ENCODE measurements around the gene RBM15B. TPM values are rescaled to one million over a fixed set of nuclear protein-coding genes. Genes with fewer than 3 reads are reported as not detected.
"Not testable (repeated sequence)": the region's sequence is repeated elsewhere in the genome, so short reads cannot be mapped to it uniquely, and the experiment has no call there.

RBM15B gene
- total RNA-seq, 1 donor from 2014 or later = 11.8 TPM

DNA sequence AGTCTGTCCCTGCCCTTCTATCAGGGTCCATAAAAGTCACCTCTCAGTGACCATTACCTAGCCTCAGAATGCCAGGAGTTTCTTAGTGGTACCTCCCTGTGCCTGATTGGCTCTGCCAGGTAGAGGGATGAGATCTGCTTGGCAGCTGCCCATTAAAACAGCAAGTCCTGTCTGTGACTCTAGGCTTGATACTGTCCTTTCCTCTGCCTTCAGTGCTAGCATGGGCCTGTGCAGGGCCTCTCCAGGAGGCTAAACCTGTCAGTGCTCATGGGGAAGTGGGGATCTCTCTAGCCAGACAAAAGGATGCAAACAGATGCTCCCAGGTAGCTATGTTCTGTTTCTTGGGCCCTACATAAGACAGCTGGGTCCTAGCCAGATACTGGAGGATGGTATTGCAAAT is 15.9 kb upstream of the RBM15B start:
- intact Hi-C loops (cut with DNase I) = no loop called here
- ATAC-seq = no peak
- no peak for DNase-seq (ENCODE audit: missing footprints)

DNA sequence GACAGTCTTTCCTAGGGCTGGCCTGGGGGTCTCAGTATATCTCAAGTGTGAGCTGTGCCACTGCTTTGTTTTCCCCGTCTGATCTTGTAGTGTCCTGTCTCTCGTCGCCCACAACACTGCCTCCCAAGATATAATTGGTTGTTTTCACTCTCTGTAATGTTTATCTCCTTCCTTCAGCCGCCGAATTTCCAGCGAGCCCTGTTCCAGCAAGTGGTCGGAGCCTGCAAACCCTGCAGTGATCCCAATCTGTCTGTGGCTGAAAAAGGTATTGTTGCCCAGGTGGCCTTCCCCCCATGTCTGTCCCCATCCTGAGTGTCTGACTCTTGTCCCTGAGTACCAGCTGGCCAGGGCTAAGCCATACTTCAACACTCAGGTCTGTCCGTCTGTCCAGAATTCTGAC is 15.5 kb upstream of the RBM15B start:
- DNase-seq (ENCODE audit: missing footprints) = no peak
- intact Hi-C loops (cut with DNase I) = no loop called here
- no peak for ATAC-seq

DNA sequence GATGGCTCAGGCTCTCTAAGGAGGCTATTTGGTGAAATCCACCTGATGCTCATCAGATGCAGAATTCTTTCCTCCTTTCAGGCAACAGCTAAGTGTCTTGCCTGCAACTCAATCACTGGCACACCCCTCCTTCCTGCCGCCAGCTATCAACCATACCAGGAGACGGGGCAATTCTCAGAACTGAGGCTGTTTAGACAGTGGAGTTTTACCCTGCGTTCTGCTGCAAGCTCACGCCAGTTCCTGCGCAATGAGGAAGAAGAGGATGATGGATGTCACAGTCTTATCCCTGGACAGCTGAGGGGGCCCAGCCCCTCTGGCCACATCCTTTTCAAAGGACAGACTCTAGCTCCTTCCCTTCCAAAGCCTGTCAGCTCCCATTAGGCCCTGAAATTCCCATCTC is 13.0 kb upstream of the RBM15B start:
- intact Hi-C loops (cut with DNase I) = no loop called here
- ATAC-seq (no peak), DNase-seq (ENCODE audit: missing footprints) (no peak)

DNA sequence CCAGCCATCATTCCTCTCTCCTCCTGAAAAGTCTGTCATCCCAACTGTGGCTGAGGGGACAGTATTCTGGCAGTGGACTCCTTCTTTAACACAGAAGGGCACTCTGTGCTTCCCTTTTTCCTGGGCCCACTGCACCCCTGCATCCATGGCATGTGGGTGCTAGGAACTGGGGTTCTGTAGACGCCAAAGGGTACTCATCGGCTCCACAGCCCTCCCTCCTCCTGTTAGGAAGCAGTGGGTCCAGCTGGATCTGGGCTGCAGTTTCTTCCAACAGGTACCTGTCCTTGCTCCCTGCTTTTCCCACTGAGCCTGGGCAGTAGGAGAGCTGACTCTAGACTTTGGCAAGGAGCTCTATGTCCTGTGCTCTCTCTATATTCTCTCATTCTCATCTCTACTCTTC is 12.4 kb upstream of the RBM15B start:
- intact Hi-C loops (cut with DNase I) = no loop called here
- no peak for ATAC-seq
- DNase-seq (ENCODE audit: missing footprints) = no peak

DNA sequence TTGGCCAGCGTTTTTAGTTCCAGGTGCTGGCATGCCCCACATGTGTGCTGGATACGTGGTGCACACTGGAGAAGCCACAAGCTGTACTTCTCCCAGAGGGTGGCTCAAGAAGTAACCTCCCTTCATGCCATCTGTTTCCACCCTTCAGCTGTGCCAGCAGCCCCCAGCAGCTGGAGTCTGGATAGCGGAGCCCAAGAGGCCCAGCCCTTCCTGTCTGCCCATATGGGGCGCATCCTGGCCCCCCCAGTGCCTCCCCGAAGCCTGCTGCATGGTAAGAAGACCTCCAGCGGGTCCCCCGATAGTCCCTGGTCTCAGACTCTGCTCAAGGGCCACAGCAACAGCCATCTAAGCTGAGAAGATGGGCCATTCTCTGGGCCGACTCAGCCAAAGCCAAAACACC is 11.8 kb upstream of the RBM15B start:
- intact Hi-C loops (cut with DNase I) = no loop called here
- DNase-seq (ENCODE audit: missing footprints) (no peak), ATAC-seq (no peak)

DNA sequence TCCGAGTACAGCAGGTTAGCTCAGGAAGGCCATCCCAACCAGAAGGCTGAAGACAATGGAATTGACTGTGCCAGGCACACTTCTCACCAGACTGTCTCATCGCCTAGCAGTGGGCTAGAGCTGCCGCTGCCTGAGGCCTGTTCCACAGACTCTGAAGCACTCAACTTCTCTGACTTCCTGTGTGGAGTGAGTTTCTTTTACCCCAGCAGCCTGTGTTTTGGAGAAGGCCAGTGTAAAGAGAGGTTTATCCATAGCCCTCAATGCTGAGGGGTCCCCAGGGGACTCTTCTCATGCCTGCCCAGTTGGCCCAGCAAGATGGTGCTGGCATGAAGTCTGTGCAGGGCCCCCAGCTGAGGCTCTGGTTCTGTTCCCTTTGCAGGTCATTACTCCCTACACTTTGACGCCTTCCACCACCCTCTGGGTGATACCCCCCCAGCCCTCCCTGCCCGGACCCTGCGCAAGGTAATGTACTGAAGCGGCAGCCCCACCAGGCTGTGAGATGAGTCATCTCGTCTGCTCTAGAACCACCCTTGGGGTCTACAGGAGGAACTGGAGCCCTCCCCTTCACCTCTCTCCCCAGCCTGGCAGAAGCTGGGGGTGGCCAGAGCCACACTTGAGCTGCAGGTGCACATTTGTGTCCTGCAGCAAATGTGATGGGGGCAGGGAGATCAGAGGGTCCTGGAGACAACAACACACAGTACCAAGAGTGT is 11.2 kb upstream of the RBM15B start:
- DNase-seq (ENCODE audit: missing footprints) (no peak), ATAC-seq (no peak)
- intact Hi-C loops (cut with DNase I) = no loop called here

DNA sequence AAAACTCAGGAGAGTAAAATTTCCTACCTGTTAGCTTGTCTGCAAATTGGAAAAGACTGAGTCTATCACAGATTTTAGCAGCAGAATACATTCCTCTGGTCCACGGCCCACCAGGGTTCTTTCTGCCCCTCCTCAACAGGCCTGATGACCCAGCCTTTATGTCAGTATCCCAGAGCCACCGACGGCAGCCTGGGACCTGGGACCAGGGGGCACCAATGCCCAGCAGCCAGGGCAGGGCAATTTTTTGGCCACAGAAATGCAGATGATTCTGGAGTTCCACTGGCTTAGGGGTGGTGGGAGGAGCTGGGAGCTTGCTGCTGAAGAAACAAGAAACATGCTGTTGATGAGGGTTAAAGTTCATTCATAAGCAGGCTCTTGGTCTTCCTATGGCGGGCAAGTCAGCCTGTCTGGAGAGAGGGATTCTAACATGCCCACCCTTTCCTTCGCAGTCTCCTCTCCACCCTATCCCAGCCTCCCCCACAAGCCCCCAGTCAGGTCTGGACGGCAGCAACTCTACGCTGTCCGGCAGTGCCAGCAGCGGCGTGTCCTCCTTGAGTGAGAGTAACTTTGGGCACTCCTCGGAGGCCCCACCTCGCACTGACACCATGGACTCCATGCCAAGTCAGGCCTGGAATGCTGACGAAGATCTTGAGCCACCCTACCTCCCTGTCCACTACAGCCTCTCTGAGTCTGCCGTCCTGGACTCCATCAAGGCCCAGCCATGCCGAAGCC is 10.3 kb upstream of the RBM15B start:
- ATAC-seq (no peak), DNase-seq (ENCODE audit: missing footprints) (no peak)
- intact Hi-C loops (cut with DNase I) = no loop called here

DNA sequence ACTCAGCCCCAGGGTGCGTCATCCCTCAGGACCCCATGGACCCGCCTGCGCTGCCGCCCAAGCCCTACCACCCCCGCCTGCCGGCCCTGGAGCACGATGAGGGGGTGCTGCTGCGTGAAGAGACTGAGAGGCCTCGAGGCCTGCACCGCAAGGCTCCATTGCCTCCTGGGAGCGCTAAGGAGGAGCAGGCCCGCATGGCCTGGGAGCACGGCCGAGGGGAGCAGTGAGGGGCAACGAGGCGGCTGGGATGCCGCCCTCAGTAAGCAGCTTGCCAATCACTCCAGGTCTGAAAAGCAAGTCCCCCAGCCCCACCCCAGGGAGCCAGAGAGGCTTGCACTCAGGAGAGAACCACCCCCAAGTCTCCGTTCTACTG is 9.8 kb upstream of the RBM15B start:
- DNase-seq (ENCODE audit: missing footprints) (no peak), ATAC-seq (no peak)
- intact Hi-C loops (cut with DNase I) = no loop called here

DNA sequence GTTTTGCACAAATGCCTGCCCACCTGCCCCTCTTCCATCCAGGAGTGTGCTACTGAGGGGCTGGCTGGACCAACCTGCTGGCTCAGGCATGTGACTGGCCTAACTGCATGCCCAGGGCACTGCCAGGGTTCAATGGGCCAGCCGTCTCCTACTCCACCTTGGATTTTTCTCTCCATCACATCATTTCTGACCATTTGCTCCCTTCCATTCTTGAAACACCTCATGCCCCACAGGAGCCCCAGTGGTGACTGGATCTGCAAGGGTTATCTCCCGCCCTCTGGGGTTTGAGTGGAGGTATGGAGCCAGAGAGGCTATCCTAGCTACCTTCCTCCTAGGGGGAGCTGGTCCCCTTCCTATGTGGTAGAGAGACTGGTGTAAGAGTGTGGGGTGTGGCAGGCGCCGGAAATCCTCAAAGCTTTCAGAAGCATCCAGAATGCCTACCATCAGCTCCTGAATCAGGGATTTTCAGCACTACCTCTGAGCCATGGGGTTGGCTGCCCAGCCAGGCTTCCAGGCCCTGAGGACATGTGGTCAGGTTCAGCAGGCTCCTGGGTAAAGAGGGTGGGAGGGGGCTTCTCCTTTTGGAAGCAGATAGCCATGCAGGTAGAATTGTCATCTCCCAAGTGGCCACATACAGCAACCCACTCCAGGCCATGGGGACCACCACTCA is 8.9 kb upstream of the RBM15B start:
- no peak for ATAC-seq

DNA sequence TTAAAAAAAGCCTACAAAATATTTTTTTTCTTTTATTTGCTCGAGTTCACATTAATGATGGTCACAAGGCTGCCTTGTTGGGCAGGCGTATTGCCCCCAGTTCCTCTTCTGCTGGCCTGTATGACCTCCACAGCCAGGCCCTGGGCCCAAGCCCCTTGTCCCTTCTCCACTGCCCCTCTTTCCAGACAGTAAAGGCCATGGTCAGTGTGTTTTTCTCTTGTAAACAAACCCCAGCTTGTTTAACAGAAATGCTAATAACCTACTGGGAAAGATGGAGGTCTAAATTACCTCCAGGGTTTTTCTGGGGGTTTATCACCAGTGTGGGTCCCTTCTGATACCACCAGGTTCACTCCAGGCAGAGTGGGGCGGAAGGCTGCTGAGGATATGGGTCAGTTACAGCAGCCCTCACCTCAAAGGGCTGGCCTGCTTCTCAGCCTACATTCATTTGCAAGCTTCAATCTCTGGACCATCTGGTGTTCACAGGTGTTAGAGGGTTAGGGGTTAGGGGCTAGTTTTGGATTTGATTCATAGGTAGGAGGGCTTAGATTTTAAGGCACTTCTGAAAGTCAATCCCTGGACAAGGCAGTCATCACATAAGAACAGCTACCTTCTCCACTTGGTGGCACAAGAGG is 8.0 kb upstream of the RBM15B start:
- DNase-seq (ENCODE audit: missing footprints) = no peak
- no peak for ATAC-seq
- intact Hi-C loops (cut with DNase I) = no loop called here

More for the DNA sequence above, 8.9 kb upstream of the RBM15B start:
- no peak for DNase-seq (ENCODE audit: missing footprints)
- intact Hi-C loops (cut with DNase I) = no loop called here

DNA sequence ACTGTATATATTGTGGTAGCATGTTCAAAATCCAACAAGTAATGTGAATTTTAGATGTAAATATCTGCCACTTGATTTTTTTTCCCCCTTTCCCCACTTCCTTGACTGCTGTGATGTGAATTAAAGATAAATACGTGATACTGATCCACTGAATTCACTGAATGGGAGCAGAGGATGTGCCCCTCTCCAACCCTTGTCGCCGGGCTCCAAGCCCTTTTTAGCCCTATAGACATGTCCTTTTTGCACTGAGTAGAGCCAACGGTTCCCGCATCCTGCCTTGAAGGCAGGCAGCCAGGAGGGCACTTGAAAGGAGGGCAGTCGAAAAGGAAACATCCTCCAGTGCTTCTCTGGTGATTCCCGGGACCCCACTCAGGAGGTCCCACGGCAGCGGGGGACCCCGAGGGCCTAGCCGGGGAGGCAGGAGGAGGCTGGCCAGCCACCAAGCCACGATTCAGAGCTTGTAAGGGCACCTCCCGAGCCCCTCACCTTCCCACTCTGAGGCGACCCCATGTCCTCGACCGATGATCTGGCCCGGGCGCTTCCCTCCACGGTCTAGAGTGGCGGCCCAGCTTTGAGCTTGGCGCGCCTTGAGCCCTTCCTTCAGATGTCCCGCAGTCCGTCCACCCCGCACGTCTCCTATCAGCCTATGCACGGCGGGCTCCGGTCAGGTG is 6.9 kb upstream of the RBM15B start:
- intact Hi-C loops (cut with DNase I) = loop anchor here (2.0 kb wide), 2 partner anchors 115 to 815 kb away; partner anchors contain the start of gene HEMK1
- peak; percentile 25 for ATAC-seq

DNA sequence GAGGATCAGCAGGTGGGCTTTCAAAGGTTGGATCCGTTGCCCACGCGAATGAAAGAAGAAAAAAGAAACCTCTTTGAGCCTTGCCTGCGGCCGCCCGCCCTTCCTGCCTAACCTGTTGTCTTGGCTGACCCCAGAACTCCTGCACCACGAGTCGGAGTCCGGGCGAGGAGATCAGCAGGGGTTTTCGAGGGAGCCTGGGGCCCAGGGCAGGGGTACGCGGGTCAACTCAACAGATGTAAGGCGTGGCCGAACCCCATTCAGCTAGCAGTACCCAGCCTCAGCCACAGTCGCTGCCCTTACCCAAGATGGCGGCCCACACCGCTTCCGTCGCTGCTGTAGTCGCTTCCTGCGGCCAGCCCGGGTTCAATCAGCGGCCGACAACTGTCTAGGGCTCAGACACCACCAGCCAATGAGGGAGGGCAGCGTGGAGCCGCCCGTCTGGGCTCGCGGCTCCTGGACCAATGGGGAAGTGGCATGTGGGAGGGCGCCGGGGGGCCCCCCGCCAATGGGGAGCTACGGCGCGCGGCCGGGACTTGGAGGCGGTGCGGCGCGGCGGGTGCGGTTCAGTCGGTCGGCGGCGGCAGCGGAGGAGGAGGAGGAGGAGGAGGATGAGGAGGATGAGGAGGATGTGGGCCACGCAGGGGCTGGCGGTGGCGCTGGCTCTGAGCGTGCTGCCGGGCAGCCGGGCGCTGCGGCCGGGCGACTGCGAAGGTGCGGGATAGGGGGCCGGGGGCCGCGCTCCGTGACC is 6.2 kb upstream of the RBM15B start, which contains the start of gene MANF:
MANF (plus strand) TSS at position 566 of the 748 bp plus-strand sequence; CDS start at position 618, 52 bp downstream.
- peak; percentile 99 for DNase-seq (ENCODE audit: missing footprints)
- intact Hi-C loops (cut with DNase I) = loop anchor here (2.0 to 5.0 kb wide), 3 partner anchors 114 to 816 kb away; partner anchors contain the start of genes HEMK1 and TEX264
- peak; percentile 99 for ATAC-seq

More for the DNA sequence above, 6.9 kb upstream of the RBM15B start:
- DNase-seq (ENCODE audit: missing footprints) = no peak

DNA sequence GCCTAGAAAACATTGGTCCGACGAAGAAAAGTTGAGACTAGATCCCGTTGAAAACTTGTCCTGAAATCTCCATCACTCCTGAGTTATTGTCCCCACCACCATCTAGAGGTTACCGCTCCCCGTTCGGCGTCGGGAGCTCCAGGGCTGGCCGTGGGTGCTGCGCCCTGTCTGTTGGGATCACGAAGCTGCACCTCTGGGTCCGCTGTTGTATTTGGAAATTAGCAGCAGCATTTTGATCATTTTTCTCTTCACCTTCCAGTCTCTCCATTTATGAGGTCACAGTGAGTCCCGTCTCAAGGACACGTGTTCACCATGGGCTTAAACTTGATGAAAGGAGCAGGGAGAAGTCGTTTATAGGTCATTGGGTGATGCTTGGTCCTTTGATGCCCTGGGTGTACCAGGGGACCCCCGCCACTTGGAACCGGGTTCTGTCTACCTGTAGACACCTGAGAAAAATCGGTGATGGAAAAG is 5.4 kb upstream of the RBM15B start:
- intact Hi-C loops (cut with DNase I) = loop anchor here (2.0 to 5.0 kb wide), 3 partner anchors 113 to 817 kb away; partner anchors contain the start of genes HEMK1 and TEX264
- DNase-seq (ENCODE audit: missing footprints) (no peak), ATAC-seq (no peak)

DNA sequence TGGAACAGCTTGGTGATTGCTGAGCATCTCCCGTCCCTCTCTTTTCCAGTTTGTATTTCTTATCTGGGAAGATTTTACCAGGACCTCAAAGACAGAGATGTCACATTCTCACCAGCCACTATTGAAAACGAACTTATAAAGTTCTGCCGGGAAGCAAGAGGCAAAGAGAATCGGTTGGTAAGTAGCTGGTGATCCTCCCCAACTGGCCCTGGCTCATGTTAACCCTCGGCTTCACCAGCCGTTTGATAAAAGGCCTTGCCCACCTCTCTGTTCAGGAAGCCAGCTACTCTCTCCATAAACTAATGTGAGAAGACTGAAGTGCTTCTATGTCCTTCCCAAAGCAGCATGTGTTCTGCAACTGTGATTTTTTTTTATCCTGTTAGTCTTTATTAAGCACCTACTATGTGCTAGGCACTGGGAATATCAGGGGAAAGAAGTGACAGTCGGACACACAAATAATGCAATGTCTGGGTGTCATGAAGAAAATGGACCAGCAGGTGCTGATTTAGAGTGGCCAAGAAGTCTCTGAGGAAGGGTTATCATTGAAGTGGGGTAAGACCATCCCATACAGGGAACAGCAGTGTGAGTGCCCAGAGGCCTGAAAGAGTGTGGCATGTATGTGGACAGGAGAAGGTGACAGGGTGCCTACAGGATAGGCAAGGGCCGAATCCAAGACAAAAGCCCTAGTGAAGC is 4.8 kb upstream of the RBM15B start:
- DNase-seq (ENCODE audit: missing footprints) = no peak

DNA sequence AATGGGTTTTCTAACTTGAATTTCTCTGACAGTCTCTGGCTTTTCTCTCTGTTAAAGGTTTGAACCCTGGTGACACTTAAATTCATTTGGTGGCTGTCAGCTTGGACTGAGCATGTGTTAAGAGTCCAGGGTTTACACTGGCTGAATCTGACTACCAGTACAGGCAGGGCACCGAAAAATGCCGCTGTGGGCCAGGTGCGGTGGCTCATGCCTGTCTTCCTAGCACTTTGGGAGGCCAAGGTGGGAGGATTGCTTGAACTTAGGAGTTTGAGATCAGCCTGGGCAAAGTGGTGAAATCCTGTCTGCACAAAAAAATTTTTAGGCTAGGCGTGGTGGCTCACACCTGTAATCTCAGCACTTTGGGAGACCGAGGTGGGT is 4.2 kb upstream of the RBM15B start:
- intact Hi-C loops (cut with DNase I) = loop anchor here (5.0 kb wide), 1 partner anchor 285 kb away; the partner anchor contains the start of gene TEX264
- no peak for DNase-seq (ENCODE audit: missing footprints)
- no peak for ATAC-seq

More for the DNA sequence above, 4.8 kb upstream of the RBM15B start:
- no peak for ATAC-seq
- intact Hi-C loops (cut with DNase I) = loop anchor here (5.0 kb wide), 1 partner anchor 286 kb away; the partner anchor contains the start of gene TEX264

DNA sequence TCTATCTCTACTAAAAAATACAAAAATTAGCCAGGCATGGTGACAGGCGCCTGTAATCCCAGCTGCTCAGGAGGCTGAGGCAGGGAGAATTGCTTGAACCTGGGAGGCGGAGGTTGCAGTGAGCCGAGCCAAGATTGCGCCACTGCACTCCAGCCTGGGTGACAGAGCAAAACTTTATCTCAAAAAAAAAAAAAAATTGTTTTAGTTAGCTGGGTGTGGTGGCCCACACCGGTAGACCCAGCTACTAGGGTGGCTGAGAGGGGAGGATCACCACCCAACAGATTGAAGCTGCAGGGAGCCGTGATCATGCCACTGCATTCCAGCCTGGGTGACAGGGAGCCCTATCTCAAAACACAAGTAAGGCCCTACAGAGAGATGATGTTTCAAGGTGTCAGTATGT is 3.8 kb upstream of the RBM15B start:
- intact Hi-C loops (cut with DNase I) = loop anchor here (5.0 kb wide), 1 partner anchor 285 kb away; the partner anchor contains the start of gene TEX264
- not testable (repeated sequence) for ATAC-seq

More for the DNA sequence above, 3.8 kb upstream of the RBM15B start:
- DNase-seq (ENCODE audit: missing footprints) = not testable (repeated sequence)

Measured in Right ventricle myocardium inferior (tissue), 1 donor.